Stomach (tissue), 9 donors: ENCODE data around the gene GNAT2. TPM values are rescaled to one million over a fixed set of nuclear protein-coding genes. Genes with fewer than 3 reads are reported as not detected.
A peak's percentile ranks its signal among the peaks of the same experiment; 100 is the strongest.

Source experiments
- DNase-seq, 2 donors: peaks; one replicate each; pipeline versions ENCODE4 v3.0.0 to v3.0.0-alpha.2; 2013 to 2019
- H3K27ac ChIP-seq, 5 donors: fragments of 200-600 bp in 4 of 5; sonication (generic) in 4 of 5; one replicate each; pipeline ENCODE4 v1.5.1; 2013 to 2019; ENCODE audit warnings: mild to moderate bottlenecking in 1 of 5, moderate library complexity in 1 of 5
- H3K27me3 ChIP-seq, 3 donors: fragments of 200-600 bp; sonication (generic); one replicate each; pipeline ENCODE4 v1.5.1; 2017 to 2019; ENCODE audit warnings: mixed run types in 1 of 3
- H3K36me3 ChIP-seq, 4 donors: fragments of 200-600 bp; sonication (generic); 1 replicate in 3 of 4; 2 replicates in 1 of 4; pipeline ENCODE4 v1.5.1; 2016 to 2019
- H3K4me1 ChIP-seq, 4 donors: fragments of 200-600 bp; sonication (generic); one replicate each; pipeline ENCODE4 v1.5.1; 2016 to 2019
- H3K4me3 ChIP-seq, 4 donors: fragments of 200-600 bp; sonication (generic) in 3 of 4; one replicate each; pipeline ENCODE4 v1.5.1; 2016 to 2019; ENCODE audit warnings: mild to moderate bottlenecking in 1 of 4
- H3K9me3 ChIP-seq, 4 donors: fragments of 200-600 bp; sonication (generic); one replicate each; pipeline ENCODE4 v1.5.1; 2016 to 2019
- CTCF ChIP-seq, 7 experiments: fragments of 450-650 bp in 4 of 7; fragments of 200-600 bp in 3 of 7; sonication (generic) in 3 of 7; IDR thresholded peaks; one replicate each; pipeline ENCODE4 v1.5.1; 2016 to 2019; ENCODE audit warnings: antibody characterized with exemption in 7 of 7, control low read depth in 2 of 7, mild to moderate bottlenecking in 1 of 7
- EP300 ChIP-seq: sonication (generic); formaldehyde crosslinking; IDR thresholded peaks from one replicate; pipeline ENCODE4 v1.6.1; 2017; ENCODE audit warnings: antibody characterized with exemption
- POLR2A ChIP-seq, 4 donors: fragments of 450-650 bp; IDR thresholded peaks; one replicate each; pipeline ENCODE4 v1.6.1; 2016; ENCODE audit warnings: antibody characterized with exemption in 4 of 4, control low read depth in 2 of 4, mild to moderate bottlenecking in 1 of 4, moderate library complexity in 1 of 4
- POLR2AphosphoS5 ChIP-seq, 3 donors: sonication (generic); formaldehyde crosslinking; IDR thresholded peaks; one replicate each; pipeline ENCODE4 v1.6.1; 2016; ENCODE audit warnings: antibody characterized with exemption in 3 of 3
- WGBS, 5 donors: extraction: QIAGEN DNeasy Blood & Tissue Kit in 3 of 5; methylation state at CpG; one replicate each; pipeline versions ENCODE4 v1.1.5 to v1.1.7; 2013 to 2018; 5-methylcytosine and 5-hydroxymethylcytosine counted together
- intact Hi-C: fragments of 100-400 bp; cut with DNase I; formaldehyde crosslinking; loops from one replicate; pipeline ENCODE4 v1.15.1; 2023; ENCODE audit warnings: low total_unique reads
- polyA plus RNA-seq, 3 donors: library from polyadenylated mRNA; stranded (reverse); fragments of 200-250 nt; gene quantifications; one replicate each; pipeline ENCODE4 v1.2.3, GENCODE V29; 2013
- total RNA-seq, 5 donors: library from RNA; depleted of rRNA; stranded (reverse); fragments of >200 nt; gene quantifications; one replicate each; pipeline versions ENCODE4 v1.1.0 to v1.2.3, GENCODE V29; 2014 to 2016
- donor health status: healthy with polysubstance abuse.
- donor health status: Bipolar disorder and iron deficiency.
- donor health status: healthy.

Gene GNAT2
- total and polyA plus RNA-seq, 8 donors, result 0.43 TPM; not detected in 7

DNA sequence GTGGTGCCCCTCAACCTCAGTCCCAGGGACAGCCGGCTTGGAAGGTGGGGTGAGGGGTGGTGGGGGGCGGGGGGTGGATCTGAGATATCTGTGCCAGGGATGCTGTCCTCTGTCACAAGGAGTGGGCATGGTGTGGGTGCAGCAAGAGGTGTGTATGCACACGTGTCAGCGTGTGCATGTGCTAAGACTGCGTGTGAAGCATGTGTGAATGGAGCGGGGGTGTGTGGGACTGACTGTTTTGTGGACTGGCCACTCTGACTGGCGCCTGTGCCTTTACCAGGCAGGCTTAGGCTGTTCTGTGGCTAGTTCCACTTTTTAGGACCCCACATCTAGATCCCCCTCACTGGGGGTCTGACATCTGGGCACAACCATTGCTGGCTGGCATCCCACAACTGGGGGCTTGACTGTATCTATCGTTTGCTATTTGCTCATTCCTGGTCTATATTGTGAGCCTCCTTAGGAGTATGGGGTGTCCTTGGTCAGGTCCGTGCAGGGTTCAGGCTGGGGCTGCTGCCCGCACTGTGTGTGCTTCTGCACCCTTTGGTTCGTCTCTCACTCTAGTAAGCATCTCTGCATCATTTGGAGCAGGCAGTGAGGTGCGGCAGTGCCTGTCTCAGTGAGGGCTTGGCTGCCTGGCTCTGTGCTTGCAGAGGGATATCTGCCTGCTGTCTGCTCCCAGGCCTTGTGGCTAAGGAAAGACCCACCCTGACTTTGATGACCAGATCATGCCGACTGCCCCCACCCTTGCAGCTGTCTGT, 2.1 kb upstream of the GNAT2 start:
- H3K4me1 ChIP-seq, result peaks cover 40 to 77% (median 63%) of the 10 kb centered on the region in 4 donors
- H3K36me3 ChIP-seq, result peaks cover 9 to 17% (median 11%) of the 10 kb centered on the region in 4 donors
- no peaks in the 10 kb centered on the region for H3K9me3 ChIP-seq
- H3K27me3 ChIP-seq, result no peaks in the 10 kb centered on the region
- no peak for TF ChIP-seq CTCF (IDR thresholded peaks at IDR 0.05)
- intact Hi-C loops, result no loop called here
- no peak for DNase-seq
- H3K4me3 ChIP-seq, result peak overlapping the region; percentile 64 to 81 (median 76)
- H3K27ac ChIP-seq, result peak overlapping the region in 4 of 5 donors; percentile 87 to 90 (median 88)
- WGBS, 5 donors, result 28 to 45% (median 39%) methylated on average over 9 to 13 of the region's 13 CpGs

- 0 to 4% (median 1%) methylated on average over 8 to 18 of the region's 18 CpGs for WGBS, 5 donors
- Histone ChIP-seq H3K36me3 (peaks cover 2 to 10% (median 4%) of the 10 kb centered on the region in 4 donors), H3K4me1 (peaks cover 40 to 77% (median 63%) of the 10 kb centered on the region in 4 donors), H3K27me3 (no peaks in the 10 kb centered on the region), H3K9me3 (no peaks in the 10 kb centered on the region), H3K4me3 (peak overlapping the region; percentile 64 to 81 (median 76)), H3K27ac (peak overlapping the region; percentile 84 to 90 (median 88))
- intact Hi-C loops, result no loop called here
- peak; percentile 91 to 98 for DNase-seq
- peak in 2 of 3 donors; percentile 35 to 71 for TF ChIP-seq POLR2AphosphoS5 (IDR thresholded peaks at IDR 0.05)
- TF ChIP-seq POLR2A (IDR thresholded peaks at IDR 0.05), result no peak
Measured at GRCh38 chr1:109620841-109621286, 1.4 kb upstream of the GNAT2 start.

DNA sequence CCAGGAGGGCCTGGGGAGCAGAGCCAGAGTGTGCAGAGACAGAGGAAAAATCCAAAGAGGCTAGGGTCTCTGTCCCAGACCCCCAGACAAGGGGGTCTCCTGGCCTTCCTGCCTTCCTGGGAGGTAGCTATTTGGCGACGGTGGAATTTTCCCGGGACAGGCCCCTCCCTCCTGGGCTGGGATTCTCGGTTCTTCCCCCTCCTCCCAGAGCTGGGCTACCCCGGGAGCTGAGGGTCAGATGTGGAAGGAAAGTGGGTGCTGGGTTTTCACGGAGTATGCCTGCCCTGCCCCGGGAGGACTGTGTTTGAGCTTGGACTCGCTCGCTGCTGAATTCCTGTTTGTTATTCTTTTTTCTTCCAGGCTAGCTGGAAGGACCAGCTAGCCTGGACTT, 980 bp upstream of the GNAT2 start:
- DNase-seq, result peak in 1 of 2 donors; percentile 69
- peaks cover 0 to 5% (median under 1%) of the 10 kb centered on the region in 4 donors for H3K36me3 ChIP-seq
- peak overlapping the region; percentile 64 to 81 (median 76) for H3K4me3 ChIP-seq
- no peaks in the 10 kb centered on the region for H3K27me3 ChIP-seq
- H3K9me3 ChIP-seq, result no peaks in the 10 kb centered on the region
- TF ChIP-seq POLR2AphosphoS5 (IDR thresholded peaks at IDR 0.05) (no peak), EP300 (no peak), POLR2A (IDR thresholded peaks at IDR 0.05) (no peak)
- peak overlapping the region; percentile 84 to 90 (median 88) for H3K27ac ChIP-seq
- peaks cover 40 to 73% (median 61%) of the 10 kb centered on the region in 4 donors for H3K4me1 ChIP-seq
- 0 to 1% (median 0%) methylated on average over 9 of the region's 9 CpGs for WGBS, 5 donors
- intact Hi-C loops, result no loop called here

GRCh38 chr1:109618661-109619575, 498 bp downstream of the GNAT2 start:
- H3K27me3 ChIP-seq, result no peaks in the 10 kb centered on the region
- peaks cover 34 to 67% (median 50%) of the 10 kb centered on the region in 4 donors for H3K4me1 ChIP-seq
- H3K27ac ChIP-seq, result peak overlapping the region; percentile 84 to 90 (median 88)
- no peak for TF ChIP-seq POLR2AphosphoS5 (IDR thresholded peaks at IDR 0.05)
- TF ChIP-seq POLR2A (IDR thresholded peaks at IDR 0.05), result no peak
- no peak for TF ChIP-seq CTCF (IDR thresholded peaks at IDR 0.05)
- no peak for TF ChIP-seq EP300
- no peaks in the 10 kb centered on the region for H3K36me3 ChIP-seq
- no peaks in the 10 kb centered on the region for H3K9me3 ChIP-seq
- peak overlapping the region; percentile 64 to 81 (median 76) for H3K4me3 ChIP-seq
- 22 to 39% (median 30%) methylated on average over 9 of the region's 9 CpGs for WGBS, 5 donors
- DNase-seq, result peak in 1 of 2 donors; percentile 37
- intact Hi-C loops, result no loop called here

DNA sequence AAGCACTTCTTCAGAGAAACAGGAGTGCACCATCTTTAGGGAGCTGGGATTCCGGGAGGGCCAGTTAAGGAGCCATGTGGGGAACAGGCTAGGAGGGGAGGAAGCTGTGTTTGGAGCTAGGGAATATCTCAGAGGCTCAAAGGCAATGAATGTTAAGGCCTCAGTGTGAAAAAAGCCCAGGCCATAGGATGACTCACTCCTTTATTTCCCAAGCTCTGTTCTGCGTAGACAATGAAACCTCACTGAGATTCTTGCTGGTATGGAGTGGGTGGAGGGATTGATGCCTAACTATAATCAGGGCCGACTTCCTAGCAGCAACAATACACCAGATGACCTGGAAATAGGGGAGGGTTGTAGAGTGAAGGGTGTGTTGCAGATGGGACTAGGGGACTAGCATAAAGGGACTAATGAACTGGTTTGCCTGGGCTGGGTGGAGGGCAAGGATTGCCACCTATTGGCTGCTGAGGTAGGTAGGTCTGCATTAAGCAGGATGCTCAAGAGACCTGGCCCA, 2.1 kb downstream of the GNAT2 start:
- peak in 1 of 2 donors; percentile 38 for DNase-seq
- no peaks in the 10 kb centered on the region for H3K27me3 ChIP-seq
- H3K4me3 ChIP-seq, result no peak overlapping the region
- peak overlapping the region in 4 of 5 donors; percentile 31 to 73 (median 60) for H3K27ac ChIP-seq
- WGBS, 5 donors, result 40 to 53% (median 44%) methylated on average over 3 of the region's 3 CpGs
- no peaks in the 10 kb centered on the region for H3K36me3 ChIP-seq
- peaks cover 27 to 64% (median 34%) of the 10 kb centered on the region in 4 donors for H3K4me1 ChIP-seq
- TF ChIP-seq POLR2AphosphoS5 (IDR thresholded peaks at IDR 0.05) (peak in 1 of 3 donors; percentile 34), EP300 (no peak)
- H3K9me3 ChIP-seq, result no peaks in the 10 kb centered on the region
- intact Hi-C loops, result no loop called here
